Nephron (organoid): ENCODE data around the gene TRAPPC4.

Source experiments
- H3K27ac Mint-ChIP-seq, 3 experiments: 2 replicates each; pipeline ENCODE4 v1.8.0; 2020; ENCODE audit warnings: mixed read lengths in 3 of 3, mild to moderate bottlenecking in 2 of 3, moderate library complexity in 1 of 3
- H3K27me3 Mint-ChIP-seq: 2 replicates; pipeline ENCODE4 v1.8.0; 2021; ENCODE audit warnings: low read depth, mild to moderate bottlenecking, moderate library complexity, mixed read lengths
- H3K36me3 Mint-ChIP-seq: 2 replicates; pipeline ENCODE4 v1.8.0; 2020; ENCODE audit warnings: low read depth, mixed read lengths
- H3K4me1 Mint-ChIP-seq: 2 replicates; pipeline ENCODE4 v1.8.0; 2020; ENCODE audit warnings: mixed read lengths
- H3K4me3 Mint-ChIP-seq, 3 experiments: 2 replicates each; pipeline ENCODE4 v1.8.0; 2020; ENCODE audit warnings: mild to moderate bottlenecking in 3 of 3, mixed read lengths in 3 of 3, moderate library complexity in 2 of 3
- H3K9me3 Mint-ChIP-seq: 2 replicates; pipeline ENCODE4 v1.8.0; 2020; ENCODE audit warnings: mixed read lengths
- TF ChIP-seq, protein P1 (sequence below), 3 experiments: fragments of 200-600 bp; sonication (generic); IDR thresholded peaks; one replicate each; pipeline ENCODE4 v1.5.0; 2021; ENCODE audit warnings: antibody characterized with exemption in 3 of 3; ENCODE audit not compliant: unreplicated experiment in 3 of 3

The TRAPPC4 gene

DNA sequence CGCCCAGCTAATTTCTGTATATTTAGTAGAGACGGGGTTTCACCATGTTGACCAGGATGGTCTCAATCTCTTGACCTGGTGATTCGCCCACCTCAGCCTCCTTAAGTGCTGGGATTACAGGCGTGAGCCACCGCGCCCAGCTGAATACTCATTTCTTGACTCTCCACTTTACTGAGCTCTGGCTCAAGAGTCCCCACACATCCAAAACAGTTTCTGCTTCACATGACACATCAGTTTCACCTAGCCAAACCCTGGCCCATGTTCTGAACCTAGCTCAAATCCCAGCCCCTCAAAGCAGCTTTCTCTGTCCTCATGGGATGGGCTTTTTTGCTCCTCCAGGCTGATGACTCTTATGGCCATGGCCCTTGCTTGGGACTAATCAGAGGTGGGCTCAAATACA is 28.6 kb downstream of the TRAPPC4 start:
- Mint-ChIP-seq H3K27me3 (no peaks in the 10 kb centered on the region), H3K4me3 (no peak overlapping the region), H3K9me3 (no peaks in the 10 kb centered on the region), H3K36me3 (peaks cover 50% of the 10 kb centered on the region), H3K4me1 (no peaks in the 10 kb centered on the region), H3K27ac (no peak overlapping the region)
- TF ChIP-seq, protein P1, sequence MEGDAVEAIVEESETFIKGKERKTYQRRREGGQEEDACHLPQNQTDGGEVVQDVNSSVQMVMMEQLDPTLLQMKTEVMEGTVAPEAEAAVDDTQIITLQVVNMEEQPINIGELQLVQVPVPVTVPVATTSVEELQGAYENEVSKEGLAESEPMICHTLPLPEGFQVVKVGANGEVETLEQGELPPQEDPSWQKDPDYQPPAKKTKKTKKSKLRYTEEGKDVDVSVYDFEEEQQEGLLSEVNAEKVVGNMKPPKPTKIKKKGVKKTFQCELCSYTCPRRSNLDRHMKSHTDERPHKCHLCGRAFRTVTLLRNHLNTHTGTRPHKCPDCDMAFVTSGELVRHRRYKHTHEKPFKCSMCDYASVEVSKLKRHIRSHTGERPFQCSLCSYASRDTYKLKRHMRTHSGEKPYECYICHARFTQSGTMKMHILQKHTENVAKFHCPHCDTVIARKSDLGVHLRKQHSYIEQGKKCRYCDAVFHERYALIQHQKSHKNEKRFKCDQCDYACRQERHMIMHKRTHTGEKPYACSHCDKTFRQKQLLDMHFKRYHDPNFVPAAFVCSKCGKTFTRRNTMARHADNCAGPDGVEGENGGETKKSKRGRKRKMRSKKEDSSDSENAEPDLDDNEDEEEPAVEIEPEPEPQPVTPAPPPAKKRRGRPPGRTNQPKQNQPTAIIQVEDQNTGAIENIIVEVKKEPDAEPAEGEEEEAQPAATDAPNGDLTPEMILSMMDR (IDR thresholded peaks at IDR 0.05; ENCODE audit: unreplicated experiment in 3 of 3), result no peak

DNA sequence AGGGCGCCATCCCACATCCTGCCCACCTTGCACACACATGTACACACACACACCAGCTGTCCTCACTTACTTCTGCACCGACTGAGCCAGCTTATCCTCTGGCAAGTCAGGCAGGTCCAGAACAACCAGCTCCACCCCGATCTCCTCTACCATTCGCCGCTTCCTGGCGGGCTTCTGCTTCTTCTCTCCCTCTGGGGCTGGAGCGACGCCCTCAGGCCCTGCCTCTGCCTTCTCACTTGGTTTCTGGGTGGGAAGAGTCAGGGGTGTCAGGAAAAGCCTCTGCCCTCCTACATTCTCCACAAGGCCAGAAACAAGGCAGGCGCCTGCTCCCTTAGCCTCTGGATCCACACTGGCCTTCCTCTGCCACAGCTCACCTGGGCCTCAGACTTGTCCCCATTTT is 30.1 kb downstream of the TRAPPC4 start:
- H3K4me3 Mint-ChIP-seq, result no peak overlapping the region
- H3K27ac Mint-ChIP-seq, result no peak overlapping the region
- H3K9me3 Mint-ChIP-seq, result no peaks in the 10 kb centered on the region
- TF ChIP-seq, protein P1 (IDR thresholded peaks at IDR 0.05; ENCODE audit: unreplicated experiment in 3 of 3), result no peak
- peaks cover 7% of the 10 kb centered on the region for H3K4me1 Mint-ChIP-seq
- H3K27me3 Mint-ChIP-seq, result no peaks in the 10 kb centered on the region
- H3K36me3 Mint-ChIP-seq, result peaks cover 63% of the 10 kb centered on the region

DNA sequence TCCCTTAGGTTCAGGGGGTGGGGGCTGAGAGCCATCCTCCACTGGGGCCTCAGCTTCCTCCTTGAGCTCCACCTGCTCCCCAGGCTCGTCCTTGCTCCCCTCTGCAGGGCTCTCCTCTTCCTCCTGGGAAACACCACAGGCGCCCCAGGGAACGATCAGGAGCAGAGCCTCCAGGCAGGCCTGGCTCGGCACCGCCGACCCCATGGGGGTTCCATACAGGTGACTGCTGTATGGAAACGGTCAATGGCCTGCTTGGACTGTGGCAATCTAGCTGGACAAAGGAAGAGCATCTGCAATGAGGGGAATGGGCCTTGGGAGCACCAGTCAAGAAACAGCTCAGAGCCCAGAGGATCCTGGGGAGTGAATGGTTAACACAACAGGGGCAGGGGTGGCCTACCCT is 30.5 kb downstream of the TRAPPC4 start:
- H3K9me3 Mint-ChIP-seq, result no peaks in the 10 kb centered on the region
- peaks cover 7% of the 10 kb centered on the region for H3K4me1 Mint-ChIP-seq
- no peaks in the 10 kb centered on the region for H3K27me3 Mint-ChIP-seq
- TF ChIP-seq, protein P1 (IDR thresholded peaks at IDR 0.05; ENCODE audit: unreplicated experiment in 3 of 3), result no peak
- no peak overlapping the region for H3K27ac Mint-ChIP-seq
- H3K4me3 Mint-ChIP-seq, result no peak overlapping the region
- peaks cover 67% of the 10 kb centered on the region for H3K36me3 Mint-ChIP-seq

DNA sequence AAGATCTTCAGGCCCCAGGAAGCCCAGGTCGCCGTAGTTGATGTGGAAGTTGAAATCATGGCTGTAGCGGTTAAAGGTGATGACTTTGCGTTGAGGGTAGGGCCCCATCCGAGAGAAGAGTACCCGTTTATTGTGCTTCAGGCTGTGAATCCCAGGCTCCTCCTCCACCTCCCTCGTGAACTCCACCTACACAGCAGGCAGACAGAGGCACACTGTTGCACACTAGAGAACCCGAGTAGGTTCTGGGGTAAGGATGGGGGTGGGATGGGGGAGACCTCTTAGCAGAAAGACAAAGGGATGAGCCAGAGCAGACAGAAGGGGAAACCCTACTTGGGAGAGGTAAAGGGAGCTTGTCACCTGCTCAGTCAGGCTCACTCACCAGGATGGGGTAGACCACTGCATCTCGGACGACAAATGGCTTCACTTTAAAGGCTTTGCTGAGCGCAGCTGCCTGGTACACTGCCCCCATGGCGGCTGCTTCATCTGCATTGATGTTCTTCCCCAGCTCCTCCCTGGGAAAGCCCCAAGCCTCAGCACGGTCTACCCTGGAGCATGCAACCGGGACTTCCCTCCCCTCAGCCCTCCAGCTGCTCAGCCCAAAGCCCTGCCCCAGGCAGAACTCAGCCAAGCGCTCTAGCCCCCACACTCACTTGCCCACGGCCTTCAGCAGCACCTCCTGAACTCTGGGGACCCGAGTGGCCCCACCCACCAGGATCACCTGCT is 33.0 kb downstream of the TRAPPC4 start:
- Mint-ChIP-seq H3K27me3 (no peaks in the 10 kb centered on the region), H3K9me3 (no peaks in the 10 kb centered on the region), H3K27ac (no peak overlapping the region), H3K36me3 (peaks cover 72% of the 10 kb centered on the region), H3K4me3 (no peak overlapping the region), H3K4me1 (peaks cover 16% of the 10 kb centered on the region)
- TF ChIP-seq, protein P1 (IDR thresholded peaks at IDR 0.05; ENCODE audit: unreplicated experiment in 3 of 3), result no peak

DNA sequence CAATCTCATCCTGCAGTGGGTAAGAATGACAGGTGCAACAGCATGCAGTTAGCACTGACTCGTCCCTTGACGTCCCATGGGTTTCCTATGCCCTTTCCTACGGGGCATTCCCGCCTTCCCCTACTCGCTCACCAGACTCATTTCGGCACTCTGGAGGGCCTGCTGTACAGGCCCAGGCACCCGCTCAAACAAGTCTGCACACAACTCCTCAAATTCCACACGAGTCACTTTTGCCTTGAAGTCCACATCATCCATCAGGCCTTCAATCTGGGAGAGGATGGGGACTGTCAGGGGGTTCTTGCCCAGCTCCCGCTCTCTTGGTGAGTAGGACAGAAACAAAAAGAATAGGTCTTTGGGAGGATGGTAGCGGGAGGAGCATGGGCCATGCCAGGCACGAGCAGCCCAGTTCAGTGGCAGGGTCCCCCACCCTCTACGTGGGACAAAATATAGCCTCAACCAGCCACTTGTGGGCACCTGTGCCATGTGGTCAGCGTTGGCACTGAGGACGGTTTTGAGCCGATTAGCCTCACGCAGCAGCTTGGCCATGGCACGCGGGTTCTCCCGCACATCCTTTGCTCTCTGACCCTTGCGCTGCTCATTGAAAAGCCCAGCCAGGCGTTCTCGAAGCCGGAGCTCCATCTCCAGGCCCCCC is 33.7 kb downstream of the TRAPPC4 start:
- TF ChIP-seq, protein P1 (IDR thresholded peaks at IDR 0.05; ENCODE audit: unreplicated experiment in 3 of 3), result no peak
- no peak overlapping the region for H3K27ac Mint-ChIP-seq
- H3K9me3 Mint-ChIP-seq, result no peaks in the 10 kb centered on the region
- H3K27me3 Mint-ChIP-seq, result no peaks in the 10 kb centered on the region
- no peak overlapping the region for H3K4me3 Mint-ChIP-seq
- peaks cover 16% of the 10 kb centered on the region for H3K4me1 Mint-ChIP-seq
- peaks cover 70% of the 10 kb centered on the region for H3K36me3 Mint-ChIP-seq

DNA sequence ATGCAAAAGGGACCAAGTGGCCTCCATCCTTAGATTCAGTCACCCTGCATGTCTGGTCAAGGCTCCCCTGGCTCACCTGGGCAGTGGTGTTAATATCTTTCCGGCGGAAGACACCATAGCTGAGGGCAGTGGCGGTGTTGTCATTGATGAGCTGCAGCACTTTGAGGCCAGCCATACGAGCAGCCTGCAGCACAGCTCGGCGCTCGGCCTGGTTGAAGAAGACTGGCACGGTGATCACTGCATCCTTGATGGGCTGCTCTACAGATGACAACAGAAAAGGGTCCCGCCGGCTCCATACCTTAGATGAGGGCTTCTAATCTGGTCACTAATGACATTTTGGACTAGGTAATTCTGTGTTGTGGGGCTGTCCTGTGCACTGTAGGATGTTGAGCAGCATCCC is 35.9 kb downstream of the TRAPPC4 start:
- Mint-ChIP-seq H3K27ac (no peak overlapping the region), H3K4me3 (peak overlapping the region; percentile 74 to 92 (median 75)), H3K4me1 (peaks cover 27% of the 10 kb centered on the region), H3K9me3 (no peaks in the 10 kb centered on the region), H3K27me3 (no peaks in the 10 kb centered on the region), H3K36me3 (peaks cover 52% of the 10 kb centered on the region)
- TF ChIP-seq, protein P1 (IDR thresholded peaks at IDR 0.05; ENCODE audit: unreplicated experiment in 3 of 3), result no peak
